WI38 (cell line): ENCODE data around the gene TMPRSS11E.
"Not testable (repeated sequence)": the region's sequence is repeated elsewhere in the genome, so short reads cannot be mapped to it uniquely, and the experiment has no call there.

ENCODE experiments used
- H3K4me3 ChIP-seq: 2 replicates; pipeline ENCODE4 v1.5.1; 2011; ENCODE audit warnings: low read depth, mild to moderate bottlenecking, control low read depth, low read length
- CTCF ChIP-seq: IDR thresholded peaks from 2 replicates; pipeline ENCODE4 v1.5.1; 2012; ENCODE audit warnings: low read depth, mild to moderate bottlenecking, control low read depth, low read length

The TMPRSS11E gene

GRCh38 chr4:68535974-68536373 is 88.7 kb downstream of the TMPRSS11E start:
- TF ChIP-seq CTCF: no peak

GRCh38 chr4:68536375-68536774 is 89.1 kb downstream of the TMPRSS11E start:
- no peak overlapping the region for H3K4me3 ChIP-seq
- TF ChIP-seq CTCF: no peak

More at GRCh38 chr4:68535974-68536373, 88.7 kb downstream of the TMPRSS11E start:
- no peak overlapping the region for H3K4me3 ChIP-seq

GRCh38 chr4:68542742-68543141 is 95.5 kb downstream of the TMPRSS11E start:
- H3K4me3 ChIP-seq: not testable (repeated sequence)
